Lung (tissue), 12 donors: ENCODE data around the gene ENDOV. TPM values are rescaled to one million over a fixed set of nuclear protein-coding genes. Genes with fewer than 3 reads are reported as not detected.

ENCODE experiments used
- ATAC-seq: fragments of 200-7000 bp; cut with Tn5 transposase; one replicate; pipeline ENCODE4 v1.9.1; 2020; ENCODE audit warnings: moderate number of reproducible peaks; ENCODE audit not compliant: insufficient read depth, low FRiP score
- DNase-seq, 3 donors: peaks; one replicate each; pipeline ENCODE4 v3.0.0-alpha.2; 2013 to 2017
- H3K27ac ChIP-seq, 2 donors: one replicate each; pipeline ENCODE4 v1.5.1; 2013; ENCODE audit warnings: mild to moderate bottlenecking in 2 of 2, moderate library complexity in 2 of 2, control low read depth in 1 of 2, inconsistent platforms in 1 of 2, low read depth in 1 of 2, low read length in 1 of 2
- H3K27me3 ChIP-seq, 3 donors: one replicate each; pipeline ENCODE4 v1.5.1; 2013; ENCODE audit warnings: low read length in 2 of 3; ENCODE audit not compliant: control insufficient read depth in 3 of 3, insufficient read depth in 3 of 3
- H3K36me3 ChIP-seq, 4 donors: one replicate each; pipeline ENCODE4 v1.5.1; 2013; ENCODE audit warnings: low read length in 4 of 4, mild to moderate bottlenecking in 1 of 4, moderate library complexity in 1 of 4; ENCODE audit not compliant: control insufficient read depth in 4 of 4, insufficient read depth in 4 of 4
- H3K4me1 ChIP-seq, 5 donors: one replicate each; pipeline ENCODE4 v1.5.1; 2013; ENCODE audit warnings: low read length in 5 of 5, mild to moderate bottlenecking in 2 of 5, moderate library complexity in 1 of 5; ENCODE audit not compliant: control insufficient read depth in 5 of 5, insufficient read depth in 5 of 5
- H3K4me3 ChIP-seq: one replicate; pipeline ENCODE4 v1.5.1; 2013; ENCODE audit warnings: mild to moderate bottlenecking, control low read depth, moderate library complexity
- H3K9ac ChIP-seq, 2 donors: one replicate each; pipeline ENCODE4 v1.5.1; 2013; ENCODE audit warnings: low read length in 2 of 2, control low read depth in 1 of 2; ENCODE audit not compliant: insufficient read depth in 1 of 2
- H3K9me3 ChIP-seq, 4 donors: one replicate each; pipeline ENCODE4 v1.5.1; 2013; ENCODE audit warnings: low read length in 3 of 4, mild to moderate bottlenecking in 1 of 4, moderate library complexity in 1 of 4; ENCODE audit not compliant: control insufficient read depth in 4 of 4, insufficient read depth in 3 of 4
- WGBS, 2 donors: extraction: QIAGEN DNeasy Blood & Tissue Kit; methylation state at CpG; one replicate each; pipeline ENCODE4 v1.1.7; 2013; 5-methylcytosine and 5-hydroxymethylcytosine counted together
- polyA plus RNA-seq, 2 donors: library from polyadenylated mRNA; stranded (reverse); fragments of 200-250 nt; gene quantifications; one replicate each; pipeline ENCODE4 v1.2.1, GENCODE V29; 2013
- total RNA-seq, 2 donors: library from RNA; depleted of rRNA in 1 of 2; stranded (reverse); fragments of >200 nt in 1 of 2; gene quantifications; one replicate each; pipeline ENCODE4 v1.2.1, GENCODE V29; 2014 to 2021
- TF ChIP-seq, protein P1 (sequence below): IDR thresholded peaks from 2 replicates; pipeline ENCODE4 v1.5.1; 2012; ENCODE audit warnings: mild to moderate bottlenecking; ENCODE audit errors: control extremely low read depth, extremely low read depth
- donor health status: control.
- donor health status: control.
- donor health status: Bipolar disorder and iron deficiency.
- donor health status: healthy.
- donor health status: DM: yes; HTN: yes; CAD: no.

Gene ENDOV
- total and polyA plus RNA-seq, 4 donors, result 11.8 to 28.8 (median 22.4) TPM

DNA sequence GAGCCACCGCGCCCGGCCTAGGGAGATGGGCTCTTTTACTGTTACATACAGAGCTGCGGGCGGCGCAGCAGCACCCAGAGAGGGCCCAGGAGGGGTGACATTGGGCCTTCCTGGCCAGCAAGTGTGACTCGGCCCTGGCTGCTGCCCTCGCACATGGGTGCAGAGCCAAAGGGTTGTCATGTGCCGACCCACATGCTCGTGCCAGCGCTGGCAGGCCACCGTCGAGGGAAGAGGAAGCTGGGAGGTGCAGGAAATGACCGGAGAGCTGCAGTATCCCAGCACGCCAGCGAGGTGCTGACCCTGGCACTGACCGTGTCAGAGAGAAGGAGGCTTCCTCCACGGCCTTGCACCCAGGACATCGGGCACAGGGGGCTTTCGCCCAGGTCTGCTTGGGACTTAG, 8.0 kb downstream of the ENDOV start:
- no peak overlapping the region for H3K4me3 ChIP-seq
- ATAC-seq (no peak), DNase-seq (no peak)
- WGBS, 2 donors, result 65 to 68% methylated on average over 20 of the region's 20 CpGs
- no peak overlapping the region for H3K27ac ChIP-seq
- TF ChIP-seq, protein P1, sequence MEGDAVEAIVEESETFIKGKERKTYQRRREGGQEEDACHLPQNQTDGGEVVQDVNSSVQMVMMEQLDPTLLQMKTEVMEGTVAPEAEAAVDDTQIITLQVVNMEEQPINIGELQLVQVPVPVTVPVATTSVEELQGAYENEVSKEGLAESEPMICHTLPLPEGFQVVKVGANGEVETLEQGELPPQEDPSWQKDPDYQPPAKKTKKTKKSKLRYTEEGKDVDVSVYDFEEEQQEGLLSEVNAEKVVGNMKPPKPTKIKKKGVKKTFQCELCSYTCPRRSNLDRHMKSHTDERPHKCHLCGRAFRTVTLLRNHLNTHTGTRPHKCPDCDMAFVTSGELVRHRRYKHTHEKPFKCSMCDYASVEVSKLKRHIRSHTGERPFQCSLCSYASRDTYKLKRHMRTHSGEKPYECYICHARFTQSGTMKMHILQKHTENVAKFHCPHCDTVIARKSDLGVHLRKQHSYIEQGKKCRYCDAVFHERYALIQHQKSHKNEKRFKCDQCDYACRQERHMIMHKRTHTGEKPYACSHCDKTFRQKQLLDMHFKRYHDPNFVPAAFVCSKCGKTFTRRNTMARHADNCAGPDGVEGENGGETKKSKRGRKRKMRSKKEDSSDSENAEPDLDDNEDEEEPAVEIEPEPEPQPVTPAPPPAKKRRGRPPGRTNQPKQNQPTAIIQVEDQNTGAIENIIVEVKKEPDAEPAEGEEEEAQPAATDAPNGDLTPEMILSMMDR, result no peak
- no peaks in the 10 kb centered on the region for H3K27me3 ChIP-seq
- H3K36me3 ChIP-seq, result peaks cover 0 to 16% (median 2%) of the 10 kb centered on the region in 4 donors
- peaks cover 0 to 6% (median 0%) of the 10 kb centered on the region in 5 donors for H3K4me1 ChIP-seq
- H3K9me3 ChIP-seq, result no peaks in the 10 kb centered on the region
- no peak overlapping the region for H3K9ac ChIP-seq

DNA sequence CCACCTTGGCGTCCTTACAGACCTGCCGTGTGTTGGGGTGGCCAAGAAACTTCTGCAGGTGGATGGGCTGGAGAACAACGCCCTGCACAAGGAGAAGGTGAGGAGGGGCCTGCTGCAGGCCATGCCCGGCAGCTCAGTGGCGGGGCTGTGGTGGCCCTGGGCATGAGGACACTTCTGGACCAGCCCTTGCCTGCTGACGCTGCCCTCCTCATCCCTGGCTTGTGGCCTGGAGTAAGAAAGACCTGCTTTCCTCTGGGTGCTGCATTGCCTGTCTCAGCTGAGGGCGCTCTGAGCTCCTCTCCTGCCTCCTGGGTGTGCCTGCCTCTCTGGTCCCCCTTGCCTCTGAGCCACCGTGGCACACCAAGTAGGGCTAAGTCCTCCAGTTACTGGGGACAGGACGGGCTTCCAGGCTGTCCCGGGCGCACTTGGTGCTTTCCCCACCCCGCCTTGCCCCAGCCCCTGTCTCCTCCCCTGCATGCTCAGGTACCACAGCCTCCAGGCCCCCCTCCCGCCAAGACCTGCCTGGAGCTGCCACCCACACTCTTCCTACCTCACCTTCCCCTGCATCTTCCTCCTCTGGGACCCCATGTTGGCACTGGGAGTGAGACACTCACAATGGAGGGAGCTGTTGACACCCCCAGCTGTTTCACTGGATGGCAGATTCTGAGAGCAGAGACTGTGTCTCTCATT, 8.7 kb downstream of the ENDOV start:
- H3K27ac ChIP-seq, result no peak overlapping the region
- WGBS, 2 donors, result 76 to 85% methylated on average over 13 of the region's 13 CpGs

DNA sequence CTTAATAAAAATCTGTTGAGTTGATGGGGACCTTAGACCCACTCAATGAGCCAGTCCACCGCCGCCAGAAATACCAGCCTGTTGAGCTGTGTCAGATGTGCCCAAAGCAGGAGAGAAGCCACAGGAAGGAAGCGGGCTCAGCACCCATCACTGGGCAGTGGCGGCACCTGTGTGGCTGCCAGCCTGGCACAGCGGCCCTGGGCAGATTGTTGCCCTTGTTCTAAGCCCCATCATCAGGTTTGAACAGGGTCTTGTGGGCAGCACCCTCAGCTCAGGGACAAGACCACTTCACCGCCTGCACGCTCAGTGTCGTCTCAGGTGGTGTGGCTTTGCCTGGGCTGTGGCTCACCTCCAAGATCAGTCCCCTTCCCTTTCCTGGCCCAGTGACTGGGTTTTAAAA, 9.3 kb downstream of the ENDOV start:
- 54 to 69% methylated on average over 8 of the region's 8 CpGs for WGBS, 2 donors
- no peak overlapping the region for H3K4me3 ChIP-seq
- TF ChIP-seq, protein P1, result no peak
- H3K9ac ChIP-seq, result no peak overlapping the region
- H3K4me1 ChIP-seq, result peaks cover 0 to 6% (median 0%) of the 10 kb centered on the region in 5 donors
- ATAC-seq (no peak), DNase-seq (no peak)
- H3K27me3 ChIP-seq, result no peaks in the 10 kb centered on the region
- no peaks in the 10 kb centered on the region for H3K9me3 ChIP-seq
- H3K36me3 ChIP-seq, result peaks cover 0 to 11% (median 5%) of the 10 kb centered on the region in 4 donors
- no peak overlapping the region for H3K27ac ChIP-seq

More for the DNA sequence above, 8.7 kb downstream of the ENDOV start:
- Histone ChIP-seq H3K9me3 (no peaks in the 10 kb centered on the region), H3K4me1 (peaks cover 0 to 6% (median 0%) of the 10 kb centered on the region in 5 donors), H3K36me3 (peaks cover 0 to 10% (median 4%) of the 10 kb centered on the region in 4 donors), H3K27me3 (no peaks in the 10 kb centered on the region), H3K4me3 (no peak overlapping the region), H3K9ac (no peak overlapping the region)
- ATAC-seq (no peak), DNase-seq (no peak)
- TF ChIP-seq, protein P1, result no peak
